ENCODE data around the gene TOGARAM1. TPM values are rescaled to one million over a fixed set of nuclear protein-coding genes. Genes with fewer than 3 reads are reported as not detected.

TOGARAM1 gene
- total and polyA plus RNA-seq, 7 experiments from 2014 or later: 8.7 to 17.5 (median 12.0) TPM

- ATAC-seq: no peak
- H3K4me1 Mint-ChIP-seq: peaks cover 35 to 57% (median 46%) of the 10 kb centered on the region in 7 donors
- no peak for DNase-seq
- Histone ChIP-seq H3K36me3 (ENCODE audit: control insufficient read depth in 2 of 3, insufficient read depth in 3 of 3, low read length in 3 of 3) (peaks cover 0 to 3% (median 0%) of the 10 kb centered on the region in 3 experiments), H3K4me3 (ENCODE audit: low read length) (peak overlapping the region; percentile 86), H3K27me3 (ENCODE audit: control insufficient read depth in 2 of 2, insufficient read depth in 2 of 2, low read length in 2 of 2) (no peaks in the 10 kb centered on the region), H3K4me1 (ENCODE audit: control insufficient read depth in 2 of 2, insufficient read depth in 2 of 2, low read length in 2 of 2) (peaks cover 21 to 36% of the 10 kb centered on the region in 2 donors), H3K9me3 (ENCODE audit: control insufficient read depth in 2 of 3, low read length in 3 of 3) (no peaks in the 10 kb centered on the region), H3K27ac (ENCODE audit: low read depth, low read length) (peak overlapping the region; percentile 84)
- H3K27ac Mint-ChIP-seq: peak overlapping the region; percentile 68 to 96 (median 90)
- H3K9me3 Mint-ChIP-seq: no peaks in the 10 kb centered on the region
- H3K4me3 Mint-ChIP-seq: peak overlapping the region; percentile 79 to 97 (median 95)
- intact Hi-C loops (cut with micrococcal nuclease): loop anchor here in 1 of 2 donors (1.0 kb wide), 1 partner anchor 170 kb away; the partner anchor contains the start of gene MIS18BP1
- H3K27me3 Mint-ChIP-seq: no peaks in the 10 kb centered on the region
- CTCF ChIA-PET: no interaction called here
- peaks cover 0 to 5% (median 0%) of the 10 kb centered on the region in 5 donors for H3K36me3 Mint-ChIP-seq
- POLR2A ChIA-PET: interaction anchor here (0.6 to 2.3 kb wide), 5 partner anchors 12 to 170 kb away, joined by 3 to 11 read pairs (median 4); partner anchors contain the start of genes FANCM, FKBP3, MIS18BP1 and TOGARAM1
Observed at GRCh38 chr14:45083617-45083975, 121.6 kb downstream of the TOGARAM1 start.

- Histone ChIP-seq H3K4me1 (ENCODE audit: control insufficient read depth in 2 of 2, insufficient read depth in 2 of 2, low read length in 2 of 2) (peaks cover 21 to 40% of the 10 kb centered on the region in 2 donors), H3K4me3 (ENCODE audit: low read length) (peak within 1 kb of the TSS; percentile 86)
Observed at GRCh38 chr14:45083976-45084722, 122.2 kb downstream of the TOGARAM1 start, which contains the start of gene PRPF39. Gene PRPF39 (plus strand): TSS chr14:45084116. CDS start chr14:45095240, 11,124 bp downstream.

GRCh38 chr14:45084946-45085346 is 123.0 kb downstream of the TOGARAM1 start:
- Histone ChIP-seq H3K27me3 (ENCODE audit: control insufficient read depth in 2 of 2, insufficient read depth in 2 of 2, low read length in 2 of 2) (no peaks in the 10 kb centered on the region), H3K4me1 (ENCODE audit: control insufficient read depth in 2 of 2, insufficient read depth in 2 of 2, low read length in 2 of 2) (peaks cover 21 to 42% of the 10 kb centered on the region in 2 donors), H3K36me3 (ENCODE audit: control insufficient read depth in 2 of 3, insufficient read depth in 3 of 3, low read length in 3 of 3) (peaks cover 0 to 3% (median 0%) of the 10 kb centered on the region in 3 experiments), H3K4me3 (ENCODE audit: low read length) (peak overlapping the region; percentile 86), H3K27ac (ENCODE audit: low read depth, low read length) (peak overlapping the region; percentile 84), H3K9me3 (ENCODE audit: control insufficient read depth in 2 of 3, low read length in 3 of 3) (no peaks in the 10 kb centered on the region)
- Mint-ChIP-seq H3K4me3 (peak overlapping the region; percentile 94 to 97 (median 96)), H3K27ac (peak overlapping the region; percentile 8 to 98 (median 90)), H3K9me3 (no peaks in the 10 kb centered on the region), H3K36me3 (peaks cover 0 to 5% (median 0%) of the 10 kb centered on the region in 5 donors), H3K27me3 (no peaks in the 10 kb centered on the region), H3K4me1 (peaks cover 38 to 71% (median 58%) of the 10 kb centered on the region in 7 donors)
- intact Hi-C loops (cut with micrococcal nuclease): loop anchor here (1.0 to 2.0 kb wide), 6 partner anchors 7 to 188 kb away; partner anchors contain the start of genes FKBP3 (in 2 of the 2), TOGARAM1 (in 2 of the 2) and MIS18BP1 (in 1 of the 2)
- POLR2A ChIA-PET: interaction anchor here (0.6 to 2.3 kb wide), 3 partner anchors 50 to 186 kb away, joined by 3 to 11 read pairs (median 6); partner anchors contain the start of genes FANCM, FKBP3 and TOGARAM1
- CTCF ChIA-PET: no interaction called here
- ATAC-seq (no peak), DNase-seq (no peak)

More at GRCh38 chr14:45083976-45084722, 122.2 kb downstream of the TOGARAM1 start, which contains the start of gene PRPF39:
- peak; percentile 97 for ATAC-seq
- POLR2A ChIA-PET: interaction anchor here (0.5 to 2.3 kb wide), 6 partner anchors 13 to 185 kb away, joined by 3 to 11 read pairs (median 4); partner anchors contain the start of genes FANCM, FKBP3, MIS18BP1 and TOGARAM1
- DNase-seq: peak; percentile 89 to 97 (median 92)
- CTCF ChIA-PET: no interaction called here
- Mint-ChIP-seq H3K4me3 (peak within 1 kb of the TSS; percentile 94 to 97 (median 96)), H3K27me3 (no peaks in the 10 kb centered on the region), H3K4me1 (peaks cover 35 to 63% (median 50%) of the 10 kb centered on the region in 7 donors), H3K36me3 (peaks cover 0 to 5% (median 0%) of the 10 kb centered on the region in 5 donors), H3K27ac (peak within 1 kb of the TSS; percentile 89 to 98 (median 93)), H3K9me3 (no peaks in the 10 kb centered on the region)
- peak within 1 kb of the TSS; percentile 84 for H3K27ac ChIP-seq (ENCODE audit: low read depth, low read length)
- intact Hi-C loops (cut with micrococcal nuclease): loop anchor here (1.0 to 2.0 kb wide), 6 partner anchors 8 to 187 kb away; partner anchors contain the start of genes FKBP3 (in 2 of the 2), MIS18BP1 (in 2 of the 2) and TOGARAM1 (in 2 of the 2)
- H3K36me3 ChIP-seq (ENCODE audit: control insufficient read depth in 2 of 3, insufficient read depth in 3 of 3, low read length in 3 of 3): peaks cover 0 to 3% (median 0%) of the 10 kb centered on the region in 3 experiments
- no peaks in the 10 kb centered on the region for H3K9me3 ChIP-seq (ENCODE audit: control insufficient read depth in 2 of 3, low read length in 3 of 3)
- no peaks in the 10 kb centered on the region for H3K27me3 ChIP-seq (ENCODE audit: control insufficient read depth in 2 of 2, insufficient read depth in 2 of 2, low read length in 2 of 2)

GRCh38 chr14:45089813-45090212 is 127.8 kb downstream of the TOGARAM1 start:
- H3K9me3 ChIP-seq (ENCODE audit: control insufficient read depth in 2 of 3, low read length in 3 of 3): no peaks in the 10 kb centered on the region
- peak overlapping the region in 3 of 9 donors; percentile 1 to 61 (median 2) for H3K27ac Mint-ChIP-seq
- H3K27me3 ChIP-seq (ENCODE audit: control insufficient read depth in 2 of 2, insufficient read depth in 2 of 2, low read length in 2 of 2): no peaks in the 10 kb centered on the region
- intact Hi-C loops (cut with micrococcal nuclease): no loop called here
- no peak for DNase-seq
- H3K36me3 ChIP-seq (ENCODE audit: control insufficient read depth in 2 of 3, insufficient read depth in 3 of 3, low read length in 3 of 3): no peaks in the 10 kb centered on the region
- peak overlapping the region in 2 of 10 donors; percentile 14 to 54 for H3K4me3 Mint-ChIP-seq
- H3K4me1 ChIP-seq (ENCODE audit: control insufficient read depth in 2 of 2, insufficient read depth in 2 of 2, low read length in 2 of 2): peaks cover 16 to 37% of the 10 kb centered on the region in 2 donors
- no peaks in the 10 kb centered on the region for H3K9me3 Mint-ChIP-seq
- ChIA-PET CTCF (no interaction called here), POLR2A (no interaction called here)
- H3K4me3 ChIP-seq (ENCODE audit: low read length): no peak overlapping the region
- peaks cover 0 to 18% (median 7%) of the 10 kb centered on the region in 5 donors for H3K36me3 Mint-ChIP-seq
- peaks cover 43 to 82% (median 74%) of the 10 kb centered on the region in 7 donors for H3K4me1 Mint-ChIP-seq
- H3K27ac ChIP-seq (ENCODE audit: low read depth, low read length): no peak overlapping the region
- no peak for ATAC-seq
- H3K27me3 Mint-ChIP-seq: no peaks in the 10 kb centered on the region

GRCh38 chr14:45091710-45092109 is 129.7 kb downstream of the TOGARAM1 start:
- Histone ChIP-seq H3K27me3 (ENCODE audit: control insufficient read depth in 2 of 2, insufficient read depth in 2 of 2, low read length in 2 of 2) (no peaks in the 10 kb centered on the region), H3K36me3 (ENCODE audit: control insufficient read depth in 2 of 3, insufficient read depth in 3 of 3, low read length in 3 of 3) (peaks cover 5 to 14% (median 6%) of the 10 kb centered on the region in 3 experiments), H3K9me3 (ENCODE audit: control insufficient read depth in 2 of 3, low read length in 3 of 3) (no peaks in the 10 kb centered on the region), H3K27ac (ENCODE audit: low read depth, low read length) (no peak overlapping the region), H3K4me3 (ENCODE audit: low read length) (no peak overlapping the region), H3K4me1 (ENCODE audit: control insufficient read depth in 2 of 2, insufficient read depth in 2 of 2, low read length in 2 of 2) (peaks cover 6 to 19% of the 10 kb centered on the region in 2 donors)
- intact Hi-C loops (cut with micrococcal nuclease): loop anchor here in 1 of 2 donors (1.0 kb wide), 1 partner anchor 7 kb away; the partner anchor contains the start of gene PRPF39
- Mint-ChIP-seq H3K4me1 (peaks cover 27 to 63% (median 56%) of the 10 kb centered on the region in 7 donors), H3K9me3 (no peaks in the 10 kb centered on the region), H3K36me3 (peaks cover 0 to 32% (median 14%) of the 10 kb centered on the region in 5 donors), H3K27ac (peak overlapping the region in 1 of 9 donors; percentile 76), H3K4me3 (no peak overlapping the region), H3K27me3 (no peaks in the 10 kb centered on the region)
- ATAC-seq (no peak), DNase-seq (no peak)
- CTCF ChIA-PET: no interaction called here
- POLR2A ChIA-PET: interaction anchor here (1.0 kb wide), 1 partner anchor 42 kb away, joined by 3 read pairs; the partner anchor contains the start of gene FKBP3

GRCh38 chr14:45094275-45094674 is 132.3 kb downstream of the TOGARAM1 start:
- Mint-ChIP-seq H3K4me1 (peaks cover 14 to 48% (median 33%) of the 10 kb centered on the region in 7 donors), H3K27ac (no peak overlapping the region), H3K9me3 (no peaks in the 10 kb centered on the region), H3K36me3 (peaks cover 4 to 47% (median 27%) of the 10 kb centered on the region in 5 donors), H3K4me3 (no peak overlapping the region), H3K27me3 (no peaks in the 10 kb centered on the region)
- Histone ChIP-seq H3K4me3 (ENCODE audit: low read length) (no peak overlapping the region), H3K9me3 (ENCODE audit: control insufficient read depth in 2 of 3, low read length in 3 of 3) (no peaks in the 10 kb centered on the region), H3K27me3 (ENCODE audit: control insufficient read depth in 2 of 2, insufficient read depth in 2 of 2, low read length in 2 of 2) (no peaks in the 10 kb centered on the region), H3K36me3 (ENCODE audit: control insufficient read depth in 2 of 3, insufficient read depth in 3 of 3, low read length in 3 of 3) (peaks cover 9 to 35% (median 11%) of the 10 kb centered on the region in 3 experiments), H3K4me1 (ENCODE audit: control insufficient read depth in 2 of 2, insufficient read depth in 2 of 2, low read length in 2 of 2) (peaks cover 0 to under 1% of the 10 kb centered on the region in 2 donors), H3K27ac (ENCODE audit: low read depth, low read length) (no peak overlapping the region)
- ATAC-seq: no peak
- CTCF ChIA-PET: no interaction called here
- DNase-seq: no peak
- intact Hi-C loops (cut with micrococcal nuclease): no loop called here
- POLR2A ChIA-PET: no interaction called here

Measured in naive thymus-derived CD4-positive, alpha-beta T cell (primary cell).